CD4-positive, alpha-beta T cell treated with Interleukin-1 beta for 1 hour (primary cell): ENCODE data around the gene SBNO2.
A peak's percentile ranks its signal among the peaks of the same experiment; 100 is the strongest.
"Not testable (repeated sequence)": the region's sequence is repeated elsewhere in the genome, so short reads cannot be mapped to it uniquely, and the experiment has no call there.

Source experiments
- DNase-seq, 2 donors: peaks; one replicate each; pipeline ENCODE4 v3.0.0-alpha.2; 2020 to 2022

SBNO2 gene

GRCh38 chr19:1115646-1116420 is 58.2 kb downstream of the SBNO2 start:
- no peak for DNase-seq

- not testable (repeated sequence) for DNase-seq
Observed at GRCh38 chr19:1114728-1115127, 59.3 kb downstream of the SBNO2 start.

GRCh38 chr19:1113986-1114483 is 60.0 kb downstream of the SBNO2 start:
- DNase-seq: no peak

GRCh38 chr19:1113030-1113985 is 60.8 kb downstream of the SBNO2 start:
- DNase-seq: peak; percentile 87 to 89

GRCh38 chr19:1112268-1113029 is 61.6 kb downstream of the SBNO2 start:
- DNase-seq: no peak

GRCh38 chr19:1111641-1112267 is 62.3 kb downstream of the SBNO2 start:
- DNase-seq: no peak

- no peak for DNase-seq
Observed at GRCh38 chr19:1110809-1111640, 63.0 kb downstream of the SBNO2 start.

GRCh38 chr19:1109697-1110671 is 64.1 kb downstream of the SBNO2 start:
- DNase-seq: no peak

GRCh38 chr19:1109032-1109551 is 65.0 kb downstream of the SBNO2 start:
- no peak for DNase-seq

GRCh38 chr19:1108291-1109031 is 65.6 kb downstream of the SBNO2 start:
- no peak for DNase-seq

GRCh38 chr19:1107661-1108261 is 66.3 kb downstream of the SBNO2 start:
- no peak for DNase-seq

- DNase-seq: no peak
Observed at GRCh38 chr19:1106841-1107660, 67.0 kb downstream of the SBNO2 start.

GRCh38 chr19:1105873-1106840 is 67.9 kb downstream of the SBNO2 start:
- DNase-seq: no peak

- no peak for DNase-seq
Observed at GRCh38 chr19:1105008-1105872, 68.8 kb downstream of the SBNO2 start.

GRCh38 chr19:1104311-1105007 is 69.6 kb downstream of the SBNO2 start:
- peak; percentile 79 to 82 for DNase-seq
